HG03457 (cell line): ENCODE measurements around the gene CBLN1.

ENCODE experiments used
- ATAC-seq: cut with Tn5 transposase; IDR thresholded peaks from one replicate; pipeline ENCODE4 v1.9.1; 2021; ENCODE audit warnings: moderate number of reproducible peaks; ENCODE audit not compliant: unreplicated experiment

Gene CBLN1

GRCh38 chr16:49281480-49281842 lies at the start of gene CBLN1:
Gene CBLN1 (minus strand): TSS chr16:49281838. CDS start chr16:49281465, 373 bp downstream.
- no peak for ATAC-seq

- no peak for ATAC-seq
These were observed 49.0 kb upstream of the CBLN1 start for GRCh38 chr16:49330562-49331201.

GRCh38 chr16:49328325-49328724 lies 46.7 kb upstream of the CBLN1 start:
- ATAC-seq = no peak

- ATAC-seq = no peak
These were observed 45.8 kb upstream of the CBLN1 start for GRCh38 chr16:49327466-49327865.

GRCh38 chr16:49324703-49325102 lies 43.1 kb upstream of the CBLN1 start:
- no peak for ATAC-seq

GRCh38 chr16:49315602-49316001 lies 34.0 kb upstream of the CBLN1 start:
- no peak for ATAC-seq

GRCh38 chr16:49312389-49312985 lies 30.8 kb upstream of the CBLN1 start:
- no peak for ATAC-seq

- ATAC-seq = no peak
These were observed 30.2 kb upstream of the CBLN1 start for GRCh38 chr16:49311823-49312222.

- ATAC-seq = no peak
These were observed 25.5 kb upstream of the CBLN1 start for GRCh38 chr16:49307176-49307575.

- no peak for ATAC-seq
These were observed 23.8 kb upstream of the CBLN1 start for GRCh38 chr16:49305406-49305805.

GRCh38 chr16:49292413-49292812 lies 10.8 kb upstream of the CBLN1 start:
- ATAC-seq = no peak

- no peak for ATAC-seq
These were observed 5.9 kb upstream of the CBLN1 start for GRCh38 chr16:49287572-49287971.

- ATAC-seq = no peak
These were observed 3.3 kb upstream of the CBLN1 start for GRCh38 chr16:49284962-49285361.

- ATAC-seq = no peak
These were observed 1.9 kb upstream of the CBLN1 start for GRCh38 chr16:49283376-49284049.

GRCh38 chr16:49282690-49283375 lies 1.2 kb upstream of the CBLN1 start:
- ATAC-seq = no peak

- ATAC-seq = peak; percentile 68
These were observed 405 bp upstream of the CBLN1 start for GRCh38 chr16:49281843-49282642.

GRCh38 chr16:49280841-49281371 lies 732 bp downstream of the CBLN1 start:
- no peak for ATAC-seq

- no peak for ATAC-seq
These were observed 1.4 kb downstream of the CBLN1 start for GRCh38 chr16:49280105-49280741.

- no peak for ATAC-seq
These were observed 2.5 kb downstream of the CBLN1 start for GRCh38 chr16:49278944-49279725.

GRCh38 chr16:49278567-49278827 lies 3.1 kb downstream of the CBLN1 start:
- ATAC-seq = no peak
